BJ (cell line): ENCODE results near the gene SH2D6. TPM values are rescaled to one million over a fixed set of nuclear protein-coding genes. Genes with fewer than 3 reads are reported as not detected.
"Not testable (repeated sequence)": the region's sequence is repeated elsewhere in the genome, so short reads cannot be mapped to it uniquely, and the experiment has no call there.

ENCODE experiments used
- CTCF ChIA-PET: fragments of 350-600 bp; formaldehyde crosslinking; extraction: SDS; loops from one replicate; lab custom pipeline; 2021; ENCODE audit warnings: antibody characterized with exemption, inconsistent platforms; lab: Yijun Ruan, JAX
- POLR2A ChIA-PET: fragments of 300-600 bp; sonication (Branson Sonifier 250); formaldehyde crosslinking; extraction: SDS; loops from one replicate; lab custom pipeline; 2021; ENCODE audit warnings: antibody characterized with exemption; lab: Charles Lee
- DNase-seq: peaks from one replicate; pipeline ENCODE4 v3.0.0-alpha.2; 2011; ENCODE audit warnings: low read depth
- H3K27me3 ChIP-seq: 2 replicates; pipeline ENCODE4 v1.6.0; 2011; ENCODE audit warnings: low read length; ENCODE audit not compliant: control insufficient read depth, insufficient read depth
- H3K36me3 ChIP-seq: 2 replicates; pipeline ENCODE4 v1.5.1; 2011; ENCODE audit warnings: low read length; ENCODE audit not compliant: control insufficient read depth, insufficient read depth
- H3K4me3 ChIP-seq: 2 replicates; pipeline ENCODE4 v1.5.1; 2011; ENCODE audit warnings: low read depth, mild to moderate bottlenecking, control low read depth, low read length
- polyA plus RNA-seq: library from polyadenylated mRNA; depleted of rRNA; stranded (reverse); fragments of >200 nt; gene quantifications from 2 replicates; pipeline ENCODE4 v1.2.3, GENCODE V29; 2011; rRNA removed
- small RNA-seq: library from RNA; depleted of rRNA; stranded (forward); fragments of <200 nt; gene quantifications from one replicate; pipeline ENCODE3, GENCODE V24; 2012; ENCODE audit warnings: low replicate concordance, low read depth; ENCODE audit not compliant: insufficient read length
- TF ChIP-seq, protein P1 (sequence below): IDR thresholded peaks from 2 replicates; pipeline ENCODE4 v1.5.1; 2011; ENCODE audit warnings: low read depth, mild to moderate bottlenecking, control low read depth, inconsistent platforms, low read length, moderate library complexity; ENCODE audit not compliant: insufficient read depth

The SH2D6 gene
- polyA plus RNA-seq, 1 experiment, result 0.18 TPM

GRCh38 chr2:85476624-85477023 is 58.1 kb downstream of the SH2D6 start:
- no peak overlapping the region for H3K4me3 ChIP-seq
- ChIA-PET CTCF (interaction anchor here (0.9 to 1.8 kb wide), 2 partner anchors 9 to 14 kb away, joined by 3 to 5 read pairs; no protein-coding TSS in a partner anchor), POLR2A (no interaction called here)
- TF ChIP-seq, protein P1, sequence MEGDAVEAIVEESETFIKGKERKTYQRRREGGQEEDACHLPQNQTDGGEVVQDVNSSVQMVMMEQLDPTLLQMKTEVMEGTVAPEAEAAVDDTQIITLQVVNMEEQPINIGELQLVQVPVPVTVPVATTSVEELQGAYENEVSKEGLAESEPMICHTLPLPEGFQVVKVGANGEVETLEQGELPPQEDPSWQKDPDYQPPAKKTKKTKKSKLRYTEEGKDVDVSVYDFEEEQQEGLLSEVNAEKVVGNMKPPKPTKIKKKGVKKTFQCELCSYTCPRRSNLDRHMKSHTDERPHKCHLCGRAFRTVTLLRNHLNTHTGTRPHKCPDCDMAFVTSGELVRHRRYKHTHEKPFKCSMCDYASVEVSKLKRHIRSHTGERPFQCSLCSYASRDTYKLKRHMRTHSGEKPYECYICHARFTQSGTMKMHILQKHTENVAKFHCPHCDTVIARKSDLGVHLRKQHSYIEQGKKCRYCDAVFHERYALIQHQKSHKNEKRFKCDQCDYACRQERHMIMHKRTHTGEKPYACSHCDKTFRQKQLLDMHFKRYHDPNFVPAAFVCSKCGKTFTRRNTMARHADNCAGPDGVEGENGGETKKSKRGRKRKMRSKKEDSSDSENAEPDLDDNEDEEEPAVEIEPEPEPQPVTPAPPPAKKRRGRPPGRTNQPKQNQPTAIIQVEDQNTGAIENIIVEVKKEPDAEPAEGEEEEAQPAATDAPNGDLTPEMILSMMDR, result no peak
- no peak for DNase-seq
- H3K27me3 ChIP-seq, result no peaks in the 10 kb centered on the region
- no peaks in the 10 kb centered on the region for H3K36me3 ChIP-seq

- POLR2A ChIA-PET, result no interaction called here
- TF ChIP-seq, protein P1, result no peak
Observed at GRCh38 chr2:85477884-85478283, 59.4 kb downstream of the SH2D6 start.

GRCh38 chr2:85481818-85482777 is 63.6 kb downstream of the SH2D6 start:
- Histone ChIP-seq H3K4me3 (no peak overlapping the region), H3K27me3 (no peaks in the 10 kb centered on the region), H3K36me3 (no peaks in the 10 kb centered on the region)
- TF ChIP-seq, protein P1, result no peak
- POLR2A ChIA-PET, result no interaction called here
- no peak for DNase-seq
- CTCF ChIA-PET, result no interaction called here

More at GRCh38 chr2:85477884-85478283, 59.4 kb downstream of the SH2D6 start:
- H3K27me3 ChIP-seq, result no peaks in the 10 kb centered on the region
- CTCF ChIA-PET, result interaction anchor here (1.0 kb wide), 1 partner anchor 13 kb away, joined by 3 read pairs; no protein-coding TSS in a partner anchor
- DNase-seq, result no peak
- no peaks in the 10 kb centered on the region for H3K36me3 ChIP-seq
- no peak overlapping the region for H3K4me3 ChIP-seq

- POLR2A ChIA-PET, CTCF ChIA-PET, H3K36me3 ChIP-seq, H3K27me3 ChIP-seq, H3K4me3 ChIP-seq, DNase-seq: not testable (repeated sequence)
Observed at GRCh38 chr2:85484615-85485014, 66.1 kb downstream of the SH2D6 start.

GRCh38 chr2:85485815-85486214 is 67.3 kb downstream of the SH2D6 start:
- CTCF ChIA-PET, result interaction anchor here (0.6 to 1.6 kb wide), 3 partner anchors 9 to 39 kb away, joined by 3 to 5 read pairs (median 4); no protein-coding TSS in a partner anchor
- Histone ChIP-seq H3K36me3 (no peaks in the 10 kb centered on the region), H3K4me3 (no peak overlapping the region), H3K27me3 (no peaks in the 10 kb centered on the region)
- POLR2A ChIA-PET, result no interaction called here
- TF ChIP-seq, protein P1, result no peak
- no peak for DNase-seq

Small RNA genes lying within 50 kb of the gene (small RNA-seq; reads per million reads assigned to genes)
- not detected for gene AC062037.2
- gene RF00019, result not detected
- not detected for gene RN7SL251P

Other genes with a start within 250 kb of the SH2D6 start
- 130 and 132 TPM in 2 replicates for gene TGOLN2, start 90.7 kb upstream of the SH2D6 start, polyA plus RNA-seq
- 50.3 and 54.4 TPM in 2 replicates for gene RETSAT, start 64.2 kb upstream of the SH2D6 start, polyA plus RNA-seq
- 22.4 and 26.3 TPM in 2 replicates for gene ELMOD3, start 63.9 kb upstream of the SH2D6 start, polyA plus RNA-seq
- gene CAPG, start 8.3 kb upstream of the SH2D6 start, polyA plus RNA-seq, result 92.4 and 135 TPM in 2 replicates
- 261 and 302 TPM in 2 replicates for gene MAT2A, start 120.5 kb downstream of the SH2D6 start, polyA plus RNA-seq
- gene GGCX, start 142.8 kb downstream of the SH2D6 start, polyA plus RNA-seq, result 44.4 and 45.9 TPM in 2 replicates
- 0.70 and 2.0 TPM in 2 replicates for gene VAMP8, start 158.9 kb downstream of the SH2D6 start, polyA plus RNA-seq
- gene VAMP5, start 165.7 kb downstream of the SH2D6 start, polyA plus RNA-seq, result 143 and 161 TPM in 2 replicates
- gene RNF181, start 177.0 kb downstream of the SH2D6 start, polyA plus RNA-seq, result 376 and 394 TPM in 2 replicates
- gene TMEM150A, start 184.0 kb downstream of the SH2D6 start, polyA plus RNA-seq, result 11.4 and 19.1 TPM in 2 replicates
- 16.4 and 18.9 TPM in 2 replicates for gene C2orf68, start 193.4 kb downstream of the SH2D6 start, polyA plus RNA-seq
- gene USP39, start 197.5 kb downstream of the SH2D6 start, polyA plus RNA-seq, result 49.9 and 50.5 TPM in 2 replicates
- not detected in 2 replicates for gene SFTPB, start 249.5 kb downstream of the SH2D6 start, polyA plus RNA-seq